Measurements from ENCODE around the gene NKAIN1. TPM values are rescaled to one million over a fixed set of nuclear protein-coding genes. Genes with fewer than 3 reads are reported as not detected.

The NKAIN1 gene
- total and polyA plus RNA-seq, 2 of the 13 experiments (the other 11 are each of a cell fraction or from before 2014, with no cell fraction given) = 0.29 to 0.40 TPM

DNA sequence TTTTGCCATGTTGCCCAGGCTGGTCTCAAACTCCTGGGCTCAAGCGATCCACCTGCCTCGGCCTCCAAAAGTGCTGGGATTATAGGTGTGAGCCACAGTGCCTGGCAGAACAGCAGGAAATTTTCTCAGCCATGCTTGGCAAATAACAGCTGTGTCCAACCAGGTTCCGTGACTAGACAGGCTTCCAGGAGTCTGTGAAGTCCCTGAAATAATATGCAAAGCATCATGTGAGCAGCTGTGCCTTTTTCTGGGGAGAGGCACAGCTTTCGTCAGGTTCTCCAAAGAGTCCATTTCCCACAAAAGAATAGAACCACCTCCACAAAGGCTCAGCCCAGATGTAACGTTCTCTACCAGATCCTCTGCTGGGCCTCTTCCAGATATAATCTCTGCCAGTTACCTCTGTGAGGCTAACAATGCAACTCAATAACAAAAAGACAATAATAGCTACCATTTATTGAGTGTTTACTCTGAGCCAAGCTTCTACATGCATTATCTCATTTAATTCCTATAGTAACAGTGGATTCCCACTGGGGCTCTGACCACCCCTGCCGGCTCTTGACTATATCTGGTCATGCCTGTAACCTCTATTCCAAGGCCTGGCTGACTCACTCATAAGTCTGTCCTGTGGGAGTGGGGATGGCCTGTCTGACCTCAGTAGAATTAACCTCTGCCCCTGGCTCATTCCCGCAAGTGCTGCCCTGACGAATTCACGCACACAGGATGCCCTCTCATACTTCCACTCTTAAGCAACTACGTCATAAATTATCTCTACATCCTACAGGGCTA, 4.0 kb upstream of the NKAIN1 start:
- ATAC-seq = no peak
- Histone ChIP-seq H3K9ac (ENCODE audit: insufficient read depth, low read depth, low read length) (no peak overlapping the region), H3K27me3 (ENCODE audit: control insufficient read depth in 1 of 2, insufficient read depth in 2 of 2, low read length in 2 of 2) (peaks cover 5 to 34% of the 10 kb centered on the region in 2 experiments; a peak in 4 of 5 replicates), H3K4me3 (replicated peaks in 1 of 3; ENCODE audit: insufficient read depth in 1 of 3, low read depth in 2 of 3, low read length in 3 of 3) (no peak overlapping the region), H3K4me1 (ENCODE audit: insufficient read depth, low read length) (peaks cover 11% of the 10 kb centered on the region), H3K36me3 (replicated peaks in 1 of 2; ENCODE audit: control insufficient read depth in 1 of 2, insufficient read depth in 2 of 2, low read length in 2 of 2) (no peaks in the 10 kb centered on the region), H3K4me2 (ENCODE audit: low read depth, low read length) (no peak overlapping the region), H2AFZ (ENCODE audit: low read length) (no peak overlapping the region), H3K9me3 (ENCODE audit: low read length) (no peaks in the 10 kb centered on the region), H3K79me2 (ENCODE audit: insufficient read depth, low read length) (no peaks in the 10 kb centered on the region), H3K27ac (ENCODE audit: extremely low read length, insufficient read depth, low read length) (no peak overlapping the region), H4K20me1 (ENCODE audit: insufficient read depth, low read length) (peaks cover 4% of the 10 kb centered on the region; the same call in 1 of the 2 replicates)
- intact Hi-C loops (cut with micrococcal nuclease; ENCODE audit: unreplicated experiment) = no loop called here
- WGBS (ENCODE audit: low lambda C conversion rate) = 10% methylated on average over 8 of the region's 10 CpGs
- ChIA-PET CTCF (ENCODE audit: low intra/inter-chr PET ratio, low total read pairs) (no interaction called here), POLR2A (no interaction called here)
- TF ChIP-seq ZNF260 (CRISPR knock-in tag; IDR thresholded peaks at IDR 0.05; ENCODE audit: borderline replicate concordance, low read depth) = no peak
- no peak for TF ChIP-seq GLI4 (CRISPR knock-in tag; IDR thresholded peaks at IDR 0.05; ENCODE audit: borderline replicate concordance)
- TF ChIP-seq ZNF7 (CRISPR knock-in tag; IDR thresholded peaks at IDR 0.05) = peak; percentile 88
- TF ChIP-seq CREB1 (IDR thresholded peaks at IDR 0.05) = peak; percentile 44
- no peak for TF ChIP-seq CREB1 (CRISPR knock-in tag; IDR thresholded peaks at IDR 0.05)
- TF ChIP-seq ATF7 (IDR thresholded peaks at IDR 0.05) = peak; percentile 42; the same call in 1 of the 2 replicates
- TF ChIP-seq ATF7 (CRISPR knock-in tag; IDR thresholded peaks at IDR 0.05) = no peak
- no peak for TF ChIP-seq ISX (CRISPR knock-in tag; conservative IDR thresholded peaks at IDR 0.05)
- no peak for TF ChIP-seq ZNF644 (CRISPR knock-in tag; IDR thresholded peaks at IDR 0.05; ENCODE audit: low read depth)
- BruUV-seq (replicated peaks) = no TSS peak
- no peak for FAIRE-seq
- in situ Hi-C loops (cut with HindIII; ENCODE audit: extremely low pct_ligation_motif_present, low pct_unique_long_range_greater_than_20kb) = no loop called here
- no peak for DNase-seq (ENCODE audit: low spot score)

DNA sequence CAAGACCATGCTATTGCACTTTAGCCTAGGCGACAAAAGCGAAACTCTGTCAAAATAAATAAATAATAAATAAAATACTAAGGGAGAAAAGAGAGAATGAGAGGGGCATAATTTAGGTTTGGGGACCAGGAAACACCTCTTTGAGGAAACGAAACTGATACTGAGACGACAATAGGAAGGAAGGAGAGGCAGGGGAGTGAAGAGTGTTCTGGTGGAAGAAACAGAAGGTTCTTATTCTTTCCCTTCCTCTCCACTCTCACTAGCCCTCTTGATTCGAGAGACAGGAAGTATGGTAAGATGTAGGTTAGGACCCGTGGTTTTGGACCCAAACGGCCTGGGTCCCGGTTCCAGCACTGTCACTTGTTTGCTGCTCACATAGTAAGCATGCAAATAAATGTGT, 1.6 kb upstream of the NKAIN1 start:
- ChIA-PET POLR2A (no interaction called here), CTCF (ENCODE audit: low intra/inter-chr PET ratio, low total read pairs) (no interaction called here)
- H3K4me2 ChIP-seq (ENCODE audit: low read depth, low read length) = no peak overlapping the region
- no peak overlapping the region for H3K4me3 ChIP-seq (replicated peaks in 1 of 3; ENCODE audit: insufficient read depth in 1 of 3, low read depth in 2 of 3, low read length in 3 of 3)
- H3K27me3 ChIP-seq (ENCODE audit: control insufficient read depth in 1 of 2, insufficient read depth in 2 of 2, low read length in 2 of 2) = peaks cover 10 to 50% of the 10 kb centered on the region in 2 experiments; a peak in 4 of 5 replicates
- H3K4me1 ChIP-seq (ENCODE audit: insufficient read depth, low read length) = peaks cover 13% of the 10 kb centered on the region
- 27% methylated on average over 8 of the region's 8 CpGs for WGBS (ENCODE audit: low lambda C conversion rate)
- no peak overlapping the region for H3K27ac ChIP-seq (ENCODE audit: extremely low read length, insufficient read depth, low read length)
- intact Hi-C loops (cut with micrococcal nuclease; ENCODE audit: unreplicated experiment) = no loop called here
- H3K9ac ChIP-seq (ENCODE audit: insufficient read depth, low read depth, low read length) = no peak overlapping the region
- H3K79me2 ChIP-seq (ENCODE audit: insufficient read depth, low read length) = no peaks in the 10 kb centered on the region
- no peaks in the 10 kb centered on the region for H3K9me3 ChIP-seq (ENCODE audit: low read length)
- no peak overlapping the region for H2AFZ ChIP-seq (ENCODE audit: low read length)
- FAIRE-seq = no peak
- no TSS peak for BruUV-seq (replicated peaks)
- in situ Hi-C loops (cut with HindIII; ENCODE audit: extremely low pct_ligation_motif_present, low pct_unique_long_range_greater_than_20kb) = no loop called here
- DNase-seq (ENCODE audit: low spot score) = no peak
- no peaks in the 10 kb centered on the region for H3K36me3 ChIP-seq (replicated peaks in 1 of 2; ENCODE audit: control insufficient read depth in 1 of 2, insufficient read depth in 2 of 2, low read length in 2 of 2)
- H4K20me1 ChIP-seq (ENCODE audit: insufficient read depth, low read length) = peaks cover 4% of the 10 kb centered on the region; the same call in 1 of the 2 replicates
- no peak for ATAC-seq
- TF ChIP-seq SOX13 (IDR thresholded peaks at IDR 0.05) (no peak), SOX13 (CRISPR knock-in tag; conservative IDR thresholded peaks at IDR 0.05 in 1 of 2, IDR thresholded peaks at IDR 0.05 in 1 of 2) (no peak), ARHGAP35 (CRISPR knock-in tag; IDR thresholded peaks at IDR 0.05; ENCODE audit: borderline replicate concordance) (no peak), SP1 (IDR thresholded peaks at IDR 0.05) (no peak), SP1 (CRISPR knock-in tag; IDR thresholded peaks at IDR 0.05) (no peak), SATB2 (CRISPR knock-in tag; IDR thresholded peaks at IDR 0.05) (no peak), ZNF776 (CRISPR knock-in tag; IDR thresholded peaks at IDR 0.05) (no peak), PTBP1 (IDR thresholded peaks at IDR 0.05; ENCODE audit: low read depth, low read length, poor library complexity, severe bottlenecking) (no peak)
- TF ChIP-seq, protein P1, sequence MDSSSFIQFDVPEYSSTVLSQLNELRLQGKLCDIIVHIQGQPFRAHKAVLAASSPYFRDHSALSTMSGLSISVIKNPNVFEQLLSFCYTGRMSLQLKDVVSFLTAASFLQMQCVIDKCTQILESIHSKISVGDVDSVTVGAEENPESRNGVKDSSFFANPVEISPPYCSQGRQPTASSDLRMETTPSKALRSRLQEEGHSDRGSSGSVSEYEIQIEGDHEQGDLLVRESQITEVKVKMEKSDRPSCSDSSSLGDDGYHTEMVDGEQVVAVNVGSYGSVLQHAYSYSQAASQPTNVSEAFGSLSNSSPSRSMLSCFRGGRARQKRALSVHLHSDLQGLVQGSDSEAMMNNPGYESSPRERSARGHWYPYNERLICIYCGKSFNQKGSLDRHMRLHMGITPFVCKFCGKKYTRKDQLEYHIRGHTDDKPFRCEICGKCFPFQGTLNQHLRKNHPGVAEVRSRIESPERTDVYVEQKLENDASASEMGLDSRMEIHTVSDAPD (CRISPR knock-in tag; IDR thresholded peaks at IDR 0.05) = no peak

Measured in HepG2 (cell line).